SH-SY5Y (cell line): ENCODE results near the gene HDAC6.

ENCODE experiments used
- GATA2 ChIP-seq: IDR thresholded peaks from 2 replicates; pipeline ENCODE4 v1.6.1; 2011; ENCODE audit warnings: mild to moderate bottlenecking, low read depth, low read length
- GATA3 ChIP-seq: IDR thresholded peaks from 2 replicates; pipeline ENCODE4 v1.6.1; 2011; ENCODE audit warnings: low read depth, mild to moderate bottlenecking, low read length, moderate library complexity

GRCh38 chrX:48786825-48787504 lies 14.9 kb upstream of the HDAC6 start:
- TF ChIP-seq GATA2, result no peak
- no peak for TF ChIP-seq GATA3
